Measurements from ENCODE around the gene NPAS3. TPM values are rescaled to one million over a fixed set of nuclear protein-coding genes. Genes with fewer than 3 reads are reported as not detected.

The NPAS3 gene
- total RNA-seq, 6 experiments from 2014 or later: 0.11 to 0.83 (median 0.21) TPM; not detected in 2

DNA sequence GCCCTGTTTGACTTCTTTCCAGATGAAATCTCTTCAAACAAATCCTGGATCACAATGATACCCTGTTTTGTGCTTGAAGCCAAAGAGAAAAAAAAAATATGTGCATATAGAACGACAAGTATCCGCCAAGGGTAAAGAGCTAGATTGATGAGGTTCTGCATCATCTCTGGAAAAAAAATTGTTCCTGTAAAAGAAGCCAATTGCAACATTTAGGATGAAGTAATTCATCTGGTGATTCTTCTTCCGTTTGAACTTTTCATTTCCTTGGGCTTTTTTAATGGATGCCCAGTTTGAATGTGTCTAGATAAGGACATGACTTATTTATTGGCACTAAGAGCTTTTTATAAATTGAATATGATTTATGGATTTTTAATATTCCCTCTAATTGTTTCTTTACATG lies 38.1 kb upstream of the NPAS3 start:
- no peak for ATAC-seq
- intact Hi-C loops (cut with DNase I): no loop called here
- no peak overlapping the region for H3K4me3 ChIP-seq
- no peaks in the 10 kb centered on the region for H3K9me3 ChIP-seq
- no peaks in the 10 kb centered on the region for H3K36me3 ChIP-seq
- H3K4me1 ChIP-seq: no peaks in the 10 kb centered on the region
- no peaks in the 10 kb centered on the region for H3K27me3 ChIP-seq
- H3K27ac ChIP-seq: no peak overlapping the region
- 56% methylated on average over 3 of the region's 3 CpGs for WGBS (ENCODE audit: insufficient coverage, low coverage, low lambda C conversion rate, missing lambda C conversion rate)
- TF ChIP-seq POLR2A (IDR thresholded peaks at IDR 0.05): no peak
- TF ChIP-seq, protein P1, sequence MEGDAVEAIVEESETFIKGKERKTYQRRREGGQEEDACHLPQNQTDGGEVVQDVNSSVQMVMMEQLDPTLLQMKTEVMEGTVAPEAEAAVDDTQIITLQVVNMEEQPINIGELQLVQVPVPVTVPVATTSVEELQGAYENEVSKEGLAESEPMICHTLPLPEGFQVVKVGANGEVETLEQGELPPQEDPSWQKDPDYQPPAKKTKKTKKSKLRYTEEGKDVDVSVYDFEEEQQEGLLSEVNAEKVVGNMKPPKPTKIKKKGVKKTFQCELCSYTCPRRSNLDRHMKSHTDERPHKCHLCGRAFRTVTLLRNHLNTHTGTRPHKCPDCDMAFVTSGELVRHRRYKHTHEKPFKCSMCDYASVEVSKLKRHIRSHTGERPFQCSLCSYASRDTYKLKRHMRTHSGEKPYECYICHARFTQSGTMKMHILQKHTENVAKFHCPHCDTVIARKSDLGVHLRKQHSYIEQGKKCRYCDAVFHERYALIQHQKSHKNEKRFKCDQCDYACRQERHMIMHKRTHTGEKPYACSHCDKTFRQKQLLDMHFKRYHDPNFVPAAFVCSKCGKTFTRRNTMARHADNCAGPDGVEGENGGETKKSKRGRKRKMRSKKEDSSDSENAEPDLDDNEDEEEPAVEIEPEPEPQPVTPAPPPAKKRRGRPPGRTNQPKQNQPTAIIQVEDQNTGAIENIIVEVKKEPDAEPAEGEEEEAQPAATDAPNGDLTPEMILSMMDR (IDR thresholded peaks at IDR 0.05): no peak
- DNase-seq: no peak

GRCh38 chr14:32905013-32905412 lies 33.7 kb upstream of the NPAS3 start:
- ATAC-seq: no peak
- Histone ChIP-seq H3K4me1 (no peaks in the 10 kb centered on the region), H3K9me3 (no peaks in the 10 kb centered on the region), H3K4me3 (no peak overlapping the region), H3K36me3 (no peaks in the 10 kb centered on the region), H3K27ac (no peak overlapping the region), H3K27me3 (no peaks in the 10 kb centered on the region)
- no peak for DNase-seq
- intact Hi-C loops (cut with DNase I): no loop called here
- TF ChIP-seq, protein P1 (IDR thresholded peaks at IDR 0.05): no peak
- no peak for TF ChIP-seq POLR2A (IDR thresholded peaks at IDR 0.05)
- WGBS (ENCODE audit: insufficient coverage, low coverage, low lambda C conversion rate, missing lambda C conversion rate): 61% methylated on average over 2 of the region's 2 CpGs

GRCh38 chr14:32906672-32907071 lies 32.0 kb upstream of the NPAS3 start:
- Histone ChIP-seq H3K27me3 (no peaks in the 10 kb centered on the region), H3K4me1 (no peaks in the 10 kb centered on the region), H3K36me3 (no peaks in the 10 kb centered on the region), H3K4me3 (no peak overlapping the region), H3K9me3 (no peaks in the 10 kb centered on the region), H3K27ac (no peak overlapping the region)
- WGBS (ENCODE audit: insufficient coverage, low coverage, low lambda C conversion rate, missing lambda C conversion rate): 67% methylated on average over 2 of the region's 3 CpGs
- no peak for DNase-seq
- no peak for ATAC-seq
- TF ChIP-seq, protein P1 (IDR thresholded peaks at IDR 0.05): no peak
- TF ChIP-seq POLR2A (IDR thresholded peaks at IDR 0.05): no peak
- intact Hi-C loops (cut with DNase I): no loop called here

DNA sequence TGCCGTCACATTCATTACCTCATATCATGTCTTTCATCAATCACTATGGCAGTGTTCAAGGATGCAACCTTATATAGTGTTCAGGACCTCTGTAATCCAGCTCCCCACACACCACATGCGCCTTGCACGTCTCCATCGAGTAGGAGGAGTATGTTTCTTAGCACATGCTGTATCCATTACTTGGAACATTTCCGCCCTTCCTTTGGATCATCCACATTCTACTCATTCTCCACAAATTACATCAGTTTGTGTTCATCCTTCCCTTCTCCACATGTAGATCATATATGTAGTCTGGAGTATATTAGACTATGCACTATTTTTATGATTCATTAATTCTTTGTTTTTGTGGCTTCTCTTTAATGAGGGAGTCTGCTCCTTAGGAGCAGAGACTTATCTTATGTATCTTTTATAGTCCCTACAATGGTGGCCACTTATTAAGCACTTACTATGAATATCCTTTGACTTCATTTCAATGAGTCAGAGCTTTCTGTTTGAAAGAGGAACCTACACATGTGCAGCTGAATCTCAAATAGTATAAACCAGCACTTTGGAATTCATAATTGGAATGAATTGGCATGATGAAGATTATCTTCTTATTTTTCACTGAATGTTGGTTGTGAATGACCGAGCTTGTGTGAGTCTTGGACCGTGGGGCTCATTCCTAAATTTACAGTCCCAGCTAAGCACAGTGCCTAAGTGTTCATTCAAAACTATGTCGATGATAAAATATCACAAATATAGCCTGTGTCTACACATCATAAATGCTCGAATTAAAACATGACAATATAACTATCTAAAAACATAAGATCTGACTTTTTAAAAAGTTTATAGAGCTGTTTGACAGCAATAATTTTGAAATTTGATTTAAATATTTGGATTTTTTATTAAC lies 30.2 kb upstream of the NPAS3 start:
- no peak overlapping the region for H3K27ac ChIP-seq
- H3K4me1 ChIP-seq: no peaks in the 10 kb centered on the region
- TF ChIP-seq POLR2A (IDR thresholded peaks at IDR 0.05): no peak
- TF ChIP-seq, protein P1 (IDR thresholded peaks at IDR 0.05): no peak
- H3K9me3 ChIP-seq: no peaks in the 10 kb centered on the region
- no peaks in the 10 kb centered on the region for H3K36me3 ChIP-seq
- DNase-seq: no peak
- no peaks in the 10 kb centered on the region for H3K27me3 ChIP-seq
- 59% methylated on average over 9 of the region's 9 CpGs for WGBS (ENCODE audit: insufficient coverage, low coverage, low lambda C conversion rate, missing lambda C conversion rate)
- intact Hi-C loops (cut with DNase I): no loop called here
- H3K4me3 ChIP-seq: no peak overlapping the region
- no peak for ATAC-seq
